Measurements from ENCODE around the gene GDI2. TPM values are rescaled to one million over a fixed set of nuclear protein-coding genes. Genes with fewer than 3 reads are reported as not detected.

The GDI2 gene
- total RNA-seq, 1 experiment from 2014 or later = 321 TPM

DNA sequence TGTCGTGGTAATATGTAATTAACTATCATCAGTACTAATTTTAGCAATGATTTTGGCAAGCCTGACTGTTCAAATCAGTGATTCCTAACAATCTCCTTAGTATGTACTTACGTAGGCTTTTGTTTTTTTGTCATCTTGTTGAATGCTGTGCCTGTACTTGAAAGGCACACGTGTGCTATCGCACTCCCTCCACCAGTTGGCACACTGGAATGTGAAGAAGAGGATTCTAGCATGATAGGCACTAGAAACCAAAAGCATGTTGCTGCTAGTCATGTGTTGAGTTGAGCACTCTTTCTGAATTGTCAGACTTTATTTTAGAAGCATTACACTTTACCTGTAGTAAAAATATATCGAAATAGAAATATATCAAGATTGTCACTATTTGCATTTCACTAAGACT lies 69.5 kb downstream of the GDI2 start:
- ChIA-PET POLR2A (no interaction called here), CTCF (no interaction called here)
- H3K9me3 Mint-ChIP-seq = no peaks in the 10 kb centered on the region
- no peak overlapping the region for H3K4me3 Mint-ChIP-seq
- no peak overlapping the region for H3K27ac Mint-ChIP-seq
- H3K4me1 Mint-ChIP-seq = peaks cover 15% of the 10 kb centered on the region
- ATAC-seq (no peak), DNase-seq (ENCODE audit: low spot score) (no peak)
- no peaks in the 10 kb centered on the region for H3K27me3 Mint-ChIP-seq (ENCODE audit: low read depth)
- TF ChIP-seq FOXP1 (CRISPR knock-in tag; IDR thresholded peaks at IDR 0.05; ENCODE audit: borderline replicate concordance) (no peak), GTF2I (CRISPR knock-in tag; conservative IDR thresholded peaks at IDR 0.05) (no peak), ELF4 (CRISPR knock-in tag; IDR thresholded peaks at IDR 0.05; ENCODE audit: low read depth) (no peak), FOXJ3 (CRISPR knock-in tag; IDR thresholded peaks at IDR 0.05; ENCODE audit: borderline replicate concordance) (no peak), ZNF121 (CRISPR knock-in tag; IDR thresholded peaks at IDR 0.05) (no peak), IRF2 (CRISPR knock-in tag; IDR thresholded peaks at IDR 0.05; ENCODE audit: borderline replicate concordance, low read depth) (no peak), ZNF671 (CRISPR knock-in tag; IDR thresholded peaks at IDR 0.05) (no peak), SMAD3 (CRISPR knock-in tag; IDR thresholded peaks at IDR 0.05; ENCODE audit: borderline replicate concordance) (no peak), NFYB (CRISPR knock-in tag; conservative IDR thresholded peaks at IDR 0.05; ENCODE audit: low read depth) (no peak), NFATC4 (CRISPR knock-in tag; IDR thresholded peaks at IDR 0.05) (no peak), RORB (CRISPR knock-in tag; IDR thresholded peaks at IDR 0.05) (no peak)
- TF ChIP-seq, protein P1, sequence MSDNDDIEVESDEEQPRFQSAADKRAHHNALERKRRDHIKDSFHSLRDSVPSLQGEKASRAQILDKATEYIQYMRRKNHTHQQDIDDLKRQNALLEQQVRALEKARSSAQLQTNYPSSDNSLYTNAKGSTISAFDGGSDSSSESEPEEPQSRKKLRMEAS (CRISPR knock-in tag; IDR thresholded peaks at IDR 0.05) = no peak
- TF ChIP-seq, protein P2, sequence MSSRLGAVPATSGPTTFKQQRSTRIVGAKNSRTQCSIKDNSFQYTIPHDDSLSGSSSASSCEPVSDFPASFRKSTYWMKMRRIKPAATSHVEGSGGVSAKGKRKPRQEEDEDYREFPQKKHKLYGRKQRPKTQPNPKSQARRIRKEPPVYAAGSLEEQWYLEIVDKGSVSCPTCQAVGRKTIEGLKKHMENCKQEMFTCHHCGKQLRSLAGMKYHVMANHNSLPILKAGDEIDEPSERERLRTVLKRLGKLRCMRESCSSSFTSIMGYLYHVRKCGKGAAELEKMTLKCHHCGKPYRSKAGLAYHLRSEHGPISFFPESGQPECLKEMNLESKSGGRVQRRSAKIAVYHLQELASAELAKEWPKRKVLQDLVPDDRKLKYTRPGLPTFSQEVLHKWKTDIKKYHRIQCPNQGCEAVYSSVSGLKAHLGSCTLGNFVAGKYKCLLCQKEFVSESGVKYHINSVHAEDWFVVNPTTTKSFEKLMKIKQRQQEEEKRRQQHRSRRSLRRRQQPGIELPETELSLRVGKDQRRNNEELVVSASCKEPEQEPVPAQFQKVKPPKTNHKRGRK (CRISPR knock-in tag; IDR thresholded peaks at IDR 0.05; ENCODE audit: borderline replicate concordance) = no peak
- peaks cover 61% of the 10 kb centered on the region for H3K36me3 Mint-ChIP-seq

DNA sequence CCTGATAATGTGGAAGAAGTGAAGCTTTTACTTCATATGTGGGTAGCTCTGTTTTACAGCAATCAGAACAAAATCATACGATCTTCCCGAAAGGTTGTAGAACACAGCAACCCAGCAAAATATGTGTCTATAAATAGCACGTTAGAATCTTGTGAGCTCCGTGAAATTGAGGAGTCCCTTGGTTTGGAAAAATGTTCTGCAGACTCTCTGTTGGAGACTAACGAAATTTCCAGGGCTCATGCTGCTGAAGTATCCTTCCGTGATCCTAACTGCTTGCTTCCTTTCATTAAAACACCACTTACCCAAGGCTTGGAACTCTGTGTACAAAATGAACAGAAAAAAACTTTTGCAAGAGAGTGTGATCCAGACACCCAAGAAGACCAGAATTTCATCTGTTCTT lies 71.1 kb downstream of the GDI2 start:
- H3K4me3 Mint-ChIP-seq = no peak overlapping the region
- H3K27me3 Mint-ChIP-seq (ENCODE audit: low read depth) = no peaks in the 10 kb centered on the region
- ChIA-PET CTCF (no interaction called here), POLR2A (no interaction called here)
- H3K36me3 Mint-ChIP-seq = peaks cover 52% of the 10 kb centered on the region
- ATAC-seq = no peak
- H3K9me3 Mint-ChIP-seq = no peaks in the 10 kb centered on the region
- TF ChIP-seq TEAD1 (CRISPR knock-in tag; IDR thresholded peaks at IDR 0.05) = no peak
- H3K4me1 Mint-ChIP-seq = peaks cover 5% of the 10 kb centered on the region
- DNase-seq (ENCODE audit: low spot score) = no peak
- no peak overlapping the region for H3K27ac Mint-ChIP-seq

DNA sequence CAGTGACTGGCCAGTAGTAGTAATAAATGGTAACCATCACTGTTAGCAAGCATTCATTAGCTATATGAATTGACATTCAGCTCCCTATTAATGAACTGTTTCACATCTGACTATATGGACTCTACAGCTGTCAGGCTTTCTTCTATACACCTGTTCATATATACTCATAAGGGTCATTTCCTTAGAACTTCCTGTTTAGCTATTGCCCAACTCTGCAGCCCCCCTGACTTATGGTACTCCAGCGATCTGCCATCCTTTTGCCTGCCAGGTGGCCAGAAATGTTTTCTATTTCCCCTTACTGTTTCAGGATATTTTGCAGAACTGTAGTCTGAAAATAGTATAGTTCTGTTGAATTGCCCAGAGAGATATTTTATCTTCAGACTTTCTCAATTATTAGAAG lies 72.0 kb downstream of the GDI2 start:
- no peak overlapping the region for H3K4me3 Mint-ChIP-seq
- H3K27me3 Mint-ChIP-seq (ENCODE audit: low read depth) = no peaks in the 10 kb centered on the region
- H3K36me3 Mint-ChIP-seq = peaks cover 44% of the 10 kb centered on the region
- ATAC-seq = no peak
- H3K4me1 Mint-ChIP-seq = peaks cover 5% of the 10 kb centered on the region
- no peak for DNase-seq (ENCODE audit: low spot score)
- H3K9me3 Mint-ChIP-seq = no peaks in the 10 kb centered on the region
- POLR2A ChIA-PET = no interaction called here
- no peak overlapping the region; the same call in 1 of the 2 replicates for H3K27ac Mint-ChIP-seq
- CTCF ChIA-PET = no interaction called here
- TF ChIP-seq, protein P1 (CRISPR knock-in tag; IDR thresholded peaks at IDR 0.05) = no peak
- TF ChIP-seq, protein P3, sequence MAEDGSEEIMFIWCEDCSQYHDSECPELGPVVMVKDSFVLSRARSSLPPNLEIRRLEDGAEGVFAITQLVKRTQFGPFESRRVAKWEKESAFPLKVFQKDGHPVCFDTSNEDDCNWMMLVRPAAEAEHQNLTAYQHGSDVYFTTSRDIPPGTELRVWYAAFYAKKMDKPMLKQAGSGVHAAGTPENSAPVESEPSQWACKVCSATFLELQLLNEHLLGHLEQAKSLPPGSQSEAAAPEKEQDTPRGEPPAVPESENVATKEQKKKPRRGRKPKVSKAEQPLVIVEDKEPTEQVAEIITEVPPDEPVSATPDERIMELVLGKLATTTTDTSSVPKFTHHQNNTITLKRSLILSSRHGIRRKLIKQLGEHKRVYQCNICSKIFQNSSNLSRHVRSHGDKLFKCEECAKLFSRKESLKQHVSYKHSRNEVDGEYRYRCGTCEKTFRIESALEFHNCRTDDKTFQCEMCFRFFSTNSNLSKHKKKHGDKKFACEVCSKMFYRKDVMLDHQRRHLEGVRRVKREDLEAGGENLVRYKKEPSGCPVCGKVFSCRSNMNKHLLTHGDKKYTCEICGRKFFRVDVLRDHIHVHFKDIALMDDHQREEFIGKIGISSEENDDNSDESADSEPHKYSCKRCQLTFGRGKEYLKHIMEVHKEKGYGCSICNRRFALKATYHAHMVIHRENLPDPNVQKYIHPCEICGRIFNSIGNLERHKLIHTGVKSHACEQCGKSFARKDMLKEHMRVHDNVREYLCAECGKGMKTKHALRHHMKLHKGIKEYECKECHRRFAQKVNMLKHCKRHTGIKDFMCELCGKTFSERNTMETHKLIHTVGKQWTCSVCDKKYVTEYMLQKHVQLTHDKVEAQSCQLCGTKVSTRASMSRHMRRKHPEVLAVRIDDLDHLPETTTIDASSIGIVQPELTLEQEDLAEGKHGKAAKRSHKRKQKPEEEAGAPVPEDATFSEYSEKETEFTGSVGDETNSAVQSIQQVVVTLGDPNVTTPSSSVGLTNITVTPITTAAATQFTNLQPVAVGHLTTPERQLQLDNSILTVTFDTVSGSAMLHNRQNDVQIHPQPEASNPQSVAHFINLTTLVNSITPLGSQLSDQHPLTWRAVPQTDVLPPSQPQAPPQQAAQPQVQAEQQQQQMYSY (CRISPR knock-in tag; IDR thresholded peaks at IDR 0.05) = no peak
- TF ChIP-seq ZNF263 (CRISPR knock-in tag; IDR thresholded peaks at IDR 0.05; ENCODE audit: low read depth) (no peak), NR2C2 (CRISPR knock-in tag; IDR thresholded peaks at IDR 0.05) (no peak), ZNF423 (CRISPR knock-in tag; IDR thresholded peaks at IDR 0.05) (no peak), JUN (CRISPR knock-in tag; IDR thresholded peaks at IDR 0.05) (no peak)
- TF ChIP-seq, protein P4, sequence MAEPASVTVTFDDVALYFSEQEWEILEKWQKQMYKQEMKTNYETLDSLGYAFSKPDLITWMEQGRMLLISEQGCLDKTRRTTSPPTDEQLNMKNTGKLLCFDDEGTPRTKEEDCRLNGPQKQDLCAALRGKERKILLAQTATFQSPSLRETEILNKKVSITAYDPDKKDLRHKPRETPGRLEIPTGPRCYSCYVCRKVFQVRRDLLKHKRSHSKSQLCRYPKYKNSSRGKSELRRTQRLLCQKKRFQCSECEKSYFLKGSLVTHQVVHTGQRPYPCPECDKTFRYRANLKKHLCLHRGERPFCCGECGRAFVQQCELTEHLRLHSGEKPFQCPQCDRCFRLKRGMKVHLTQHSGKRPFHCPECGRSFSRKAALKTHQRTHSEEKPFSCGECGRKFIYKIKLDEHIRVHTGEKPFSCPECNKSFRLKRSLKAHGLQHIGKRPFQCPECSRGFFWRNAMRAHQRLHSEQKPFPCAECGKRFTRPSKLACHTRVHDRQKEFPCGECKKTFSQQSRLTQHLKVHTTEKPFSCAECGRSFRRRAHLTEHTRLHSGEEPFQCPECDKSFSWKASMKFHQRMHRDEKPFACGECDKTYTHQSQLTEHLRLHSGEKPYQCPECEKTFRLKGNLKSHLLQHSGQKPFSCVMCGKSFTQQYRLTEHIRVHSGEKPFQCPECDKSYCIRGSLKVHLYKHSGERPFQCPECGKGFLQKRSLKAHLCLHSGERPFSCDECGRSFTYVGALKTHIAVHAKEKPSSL (CRISPR knock-in tag; conservative IDR thresholded peaks at IDR 0.05) = no peak
- TF ChIP-seq, protein P5, sequence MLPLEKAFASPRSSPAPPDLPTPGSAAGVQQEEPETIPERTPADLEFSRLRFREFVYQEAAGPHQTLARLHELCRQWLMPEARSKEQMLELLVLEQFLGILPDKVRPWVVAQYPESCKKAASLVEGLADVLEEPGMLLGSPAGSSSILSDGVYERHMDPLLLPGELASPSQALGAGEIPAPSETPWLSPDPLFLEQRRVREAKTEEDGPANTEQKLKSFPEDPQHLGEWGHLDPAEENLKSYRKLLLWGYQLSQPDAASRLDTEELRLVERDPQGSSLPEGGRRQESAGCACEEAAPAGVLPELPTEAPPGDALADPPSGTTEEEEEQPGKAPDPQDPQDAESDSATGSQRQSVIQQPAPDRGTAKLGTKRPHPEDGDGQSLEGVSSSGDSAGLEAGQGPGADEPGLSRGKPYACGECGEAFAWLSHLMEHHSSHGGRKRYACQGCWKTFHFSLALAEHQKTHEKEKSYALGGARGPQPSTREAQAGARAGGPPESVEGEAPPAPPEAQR (CRISPR knock-in tag; IDR thresholded peaks at IDR 0.05) = no peak
- TF ChIP-seq, protein P6, sequence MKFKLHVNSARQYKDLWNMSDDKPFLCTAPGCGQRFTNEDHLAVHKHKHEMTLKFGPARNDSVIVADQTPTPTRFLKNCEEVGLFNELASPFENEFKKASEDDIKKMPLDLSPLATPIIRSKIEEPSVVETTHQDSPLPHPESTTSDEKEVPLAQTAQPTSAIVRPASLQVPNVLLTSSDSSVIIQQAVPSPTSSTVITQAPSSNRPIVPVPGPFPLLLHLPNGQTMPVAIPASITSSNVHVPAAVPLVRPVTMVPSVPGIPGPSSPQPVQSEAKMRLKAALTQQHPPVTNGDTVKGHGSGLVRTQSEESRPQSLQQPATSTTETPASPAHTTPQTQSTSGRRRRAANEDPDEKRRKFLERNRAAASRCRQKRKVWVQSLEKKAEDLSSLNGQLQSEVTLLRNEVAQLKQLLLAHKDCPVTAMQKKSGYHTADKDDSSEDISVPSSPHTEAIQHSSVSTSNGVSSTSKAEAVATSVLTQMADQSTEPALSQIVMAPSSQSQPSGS (CRISPR knock-in tag; IDR thresholded peaks at IDR 0.05; ENCODE audit: borderline replicate concordance, low read depth) = no peak
